ENCODE results near the gene DYNLRB1. TPM values are rescaled to one million over a fixed set of nuclear protein-coding genes. Genes with fewer than 3 reads are reported as not detected.

Gene DYNLRB1
- total and polyA plus RNA-seq, 2 of the 13 experiments (the other 11 are each of a cell fraction or from before 2014, with no cell fraction given), result 140 to 244 TPM

DNA sequence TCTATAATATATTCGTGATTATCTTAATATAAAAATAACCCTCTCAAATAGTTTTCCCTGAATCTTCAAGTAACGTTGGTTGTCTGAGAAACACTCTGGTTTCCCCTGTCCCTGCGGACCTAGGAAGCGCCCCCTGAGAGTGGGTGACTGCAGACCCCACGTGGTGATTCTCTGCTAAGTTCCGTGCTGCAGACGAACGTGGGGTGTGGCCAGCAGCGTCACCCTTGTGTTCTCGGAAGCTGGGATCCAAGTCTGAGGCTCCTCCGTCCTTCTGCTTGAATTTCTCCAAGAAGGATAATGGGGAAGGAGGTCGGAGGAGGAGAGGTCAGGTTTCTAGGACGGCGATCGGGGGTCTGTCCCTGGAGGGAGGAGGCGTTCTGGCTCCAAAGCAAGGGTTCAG lies 25.7 kb downstream of the DYNLRB1 start:
- H3K4me2 ChIP-seq (ENCODE audit: low read depth, low read length), result no peak overlapping the region
- no peaks in the 10 kb centered on the region for H3K9me3 ChIP-seq (ENCODE audit: low read length)
- ChIA-PET POLR2A (no interaction called here), CTCF (ENCODE audit: low intra/inter-chr PET ratio, low total read pairs) (no interaction called here)
- no peak overlapping the region for H3K27ac ChIP-seq (ENCODE audit: extremely low read length, insufficient read depth, low read length)
- 0 out of 2 replicates have a peak, but pooled peaks cover 4% of the 10 kb centered on the region for H4K20me1 ChIP-seq (ENCODE audit: insufficient read depth, low read length)
- WGBS (ENCODE audit: low lambda C conversion rate), result 94% methylated on average over 16 of the region's 16 CpGs
- H3K9ac ChIP-seq (ENCODE audit: insufficient read depth, low read depth, low read length), result no peak overlapping the region
- peak; percentile 30; the same call in 1 of the 2 replicates for TF ChIP-seq POLR2AphosphoS2 (IDR thresholded peaks at IDR 0.05; ENCODE audit: low read depth, low read length)
- TF ChIP-seq RBM39 (IDR thresholded peaks at IDR 0.05; ENCODE audit: low read depth, low read length, poor library complexity, severe bottlenecking), result no peak
- TF ChIP-seq ZSCAN22 (CRISPR knock-in tag; IDR thresholded peaks at IDR 0.05), result no peak
- TF ChIP-seq EP300 (IDR thresholded peaks at IDR 0.05; ENCODE audit: low read depth in 2 of 2, low read length in 2 of 2), result no peak
- no peak for TF ChIP-seq EP300 (CRISPR knock-in tag; IDR thresholded peaks at IDR 0.05; ENCODE audit: borderline replicate concordance)
- BruUV-seq (replicated peaks), result no TSS peak
- no peak for DNase-seq (ENCODE audit: low spot score)
- peaks cover 19% of the 10 kb centered on the region for H3K4me1 ChIP-seq (ENCODE audit: insufficient read depth, low read length)
- no peak overlapping the region for H2AFZ ChIP-seq (ENCODE audit: low read length)
- FAIRE-seq, result no peak
- ATAC-seq, result no peak
- intact Hi-C loops (cut with micrococcal nuclease; ENCODE audit: unreplicated experiment) (no loop called here), in situ Hi-C loops (cut with HindIII; ENCODE audit: extremely low pct_ligation_motif_present, low pct_unique_long_range_greater_than_20kb) (no loop called here)
- H3K79me2 ChIP-seq (ENCODE audit: insufficient read depth, low read length), result no peaks in the 10 kb centered on the region
- no peaks in the 10 kb centered on the region for H3K27me3 ChIP-seq (ENCODE audit: control insufficient read depth in 1 of 2, insufficient read depth in 2 of 2, low read length in 2 of 2)
- H3K36me3 ChIP-seq (replicated peaks in 1 of 2; ENCODE audit: control insufficient read depth in 1 of 2, insufficient read depth in 2 of 2, low read length in 2 of 2), result peaks cover 26 to 50% of the 10 kb centered on the region in 2 experiments
- no peak overlapping the region for H3K4me3 ChIP-seq (replicated peaks in 1 of 3; ENCODE audit: insufficient read depth in 1 of 3, low read depth in 2 of 3, low read length in 3 of 3)

GRCh38 chr20:34542439-34542838 lies 26.2 kb downstream of the DYNLRB1 start:
- WGBS (ENCODE audit: low lambda C conversion rate), result 97% methylated on average over 6 of the region's 6 CpGs
- H3K4me2 ChIP-seq (ENCODE audit: low read depth, low read length), result no peak overlapping the region
- H3K9me3 ChIP-seq (ENCODE audit: low read length), result no peaks in the 10 kb centered on the region
- no peak for ATAC-seq
- FAIRE-seq, result no peak
- H3K4me1 ChIP-seq (ENCODE audit: insufficient read depth, low read length), result peaks cover 19% of the 10 kb centered on the region
- peaks cover 22 to 45% of the 10 kb centered on the region in 2 experiments for H3K36me3 ChIP-seq (replicated peaks in 1 of 2; ENCODE audit: control insufficient read depth in 1 of 2, insufficient read depth in 2 of 2, low read length in 2 of 2)
- no peak overlapping the region for H3K4me3 ChIP-seq (replicated peaks in 1 of 3; ENCODE audit: insufficient read depth in 1 of 3, low read depth in 2 of 3, low read length in 3 of 3)
- H4K20me1 ChIP-seq (ENCODE audit: insufficient read depth, low read length), result 0 out of 2 replicates have a peak, but pooled peaks cover 4% of the 10 kb centered on the region
- no peaks in the 10 kb centered on the region for H3K27me3 ChIP-seq (ENCODE audit: control insufficient read depth in 1 of 2, insufficient read depth in 2 of 2, low read length in 2 of 2)
- in situ Hi-C loops (cut with HindIII; ENCODE audit: extremely low pct_ligation_motif_present, low pct_unique_long_range_greater_than_20kb), result no loop called here
- BruUV-seq (replicated peaks), result no TSS peak
- ChIA-PET POLR2A (interaction anchor here (0.6 kb wide), 1 partner anchor 51 kb away, joined by 3 read pairs; no protein-coding TSS in a partner anchor), CTCF (ENCODE audit: low intra/inter-chr PET ratio, low total read pairs) (no interaction called here)
- no peak overlapping the region for H2AFZ ChIP-seq (ENCODE audit: low read length)
- no peaks in the 10 kb centered on the region for H3K79me2 ChIP-seq (ENCODE audit: insufficient read depth, low read length)
- no peak overlapping the region for H3K9ac ChIP-seq (ENCODE audit: insufficient read depth, low read depth, low read length)
- H3K27ac ChIP-seq (ENCODE audit: extremely low read length, insufficient read depth, low read length), result no peak overlapping the region
- DNase-seq (ENCODE audit: low spot score), result no peak
- intact Hi-C loops (cut with micrococcal nuclease; ENCODE audit: unreplicated experiment), result no loop called here
- 0 out of 2 replicates have a peak, but pooled peaks have one; percentile 40 for TF ChIP-seq ZFP91 (CRISPR knock-in tag; IDR thresholded peaks at IDR 0.05; ENCODE audit: borderline replicate concordance)
- TF ChIP-seq SRY (CRISPR knock-in tag; IDR thresholded peaks at IDR 0.05), result 0 out of 2 replicates have a peak, but pooled peaks have one; percentile 39
- no peak for TF ChIP-seq ZSCAN12 (CRISPR knock-in tag; IDR thresholded peaks at IDR 0.05)
- TF ChIP-seq ZNF547 (CRISPR knock-in tag; IDR thresholded peaks at IDR 0.05), result no peak
- no peak for TF ChIP-seq STAT5B (CRISPR knock-in tag; IDR thresholded peaks at IDR 0.05)
- TF ChIP-seq POLR2G (IDR thresholded peaks at IDR 0.05; ENCODE audit: low read depth, low read length), result peak; percentile 59
- no peak for TF ChIP-seq ATF7 (IDR thresholded peaks at IDR 0.05)
- no peak for TF ChIP-seq ATF7 (CRISPR knock-in tag; IDR thresholded peaks at IDR 0.05)
- TF ChIP-seq ZNF354B (CRISPR knock-in tag; IDR thresholded peaks at IDR 0.05), result no peak
- TF ChIP-seq CEBPB (IDR thresholded peaks at IDR 0.05; ENCODE audit: borderline replicate concordance, low read depth, low read length), result peak; percentile 70

Measured in HepG2 (cell line).